HFFc6 (cell line): ENCODE results near the gene PRR18. TPM values are rescaled to one million over a fixed set of nuclear protein-coding genes. Genes with fewer than 3 reads are reported as not detected.

Experiments
- DNase-seq: peaks from one replicate; pipeline ENCODE4 v3.0.0-alpha.2; 2018
- H3K27ac Mint-ChIP-seq: 2 replicates; pipeline ENCODE4 v1.8.0; 2020; ENCODE audit warnings: mild to moderate bottlenecking, mixed read lengths
- H3K27me3 Mint-ChIP-seq: 2 replicates; pipeline ENCODE4 v1.8.0; 2021; ENCODE audit warnings: mild to moderate bottlenecking, moderate library complexity, mixed read lengths; ENCODE audit not compliant: insufficient read depth
- H3K36me3 Mint-ChIP-seq: 2 replicates; pipeline ENCODE4 v1.8.0; 2021; ENCODE audit warnings: low read depth, mixed read lengths
- H3K4me1 Mint-ChIP-seq: 2 replicates; pipeline ENCODE4 v1.8.0; 2020; ENCODE audit warnings: low read depth, mixed read lengths
- H3K4me3 Mint-ChIP-seq: 2 replicates; pipeline ENCODE4 v1.8.0; 2020; ENCODE audit warnings: mild to moderate bottlenecking, moderate library complexity, mixed read lengths
- H3K9me3 Mint-ChIP-seq: 2 replicates; pipeline ENCODE4 v1.8.0; 2020; ENCODE audit warnings: mild to moderate bottlenecking, mixed read lengths
- CTCF ChIP-seq: fragments of 200-600 bp; sonication (generic); IDR thresholded peaks from 2 replicates; pipeline ENCODE4 v1.5.0; 2021; ENCODE audit warnings: antibody characterized with exemption, mild to moderate bottlenecking
- total RNA-seq, 6 experiments: library from RNA; stranded (reverse); fragmentation: NEBNext Ultra II Directional; extraction: Animal tissue kit (Norgen Biotek cat#: 25700); gene quantifications; 2 replicates in 1 of 6; 3 replicates in 5 of 6; pipeline ENCODE4 v1.2.3, GENCODE V29; 2021

Gene PRR18
- total RNA-seq, 6 experiments from 2014 or later: not detected

DNA sequence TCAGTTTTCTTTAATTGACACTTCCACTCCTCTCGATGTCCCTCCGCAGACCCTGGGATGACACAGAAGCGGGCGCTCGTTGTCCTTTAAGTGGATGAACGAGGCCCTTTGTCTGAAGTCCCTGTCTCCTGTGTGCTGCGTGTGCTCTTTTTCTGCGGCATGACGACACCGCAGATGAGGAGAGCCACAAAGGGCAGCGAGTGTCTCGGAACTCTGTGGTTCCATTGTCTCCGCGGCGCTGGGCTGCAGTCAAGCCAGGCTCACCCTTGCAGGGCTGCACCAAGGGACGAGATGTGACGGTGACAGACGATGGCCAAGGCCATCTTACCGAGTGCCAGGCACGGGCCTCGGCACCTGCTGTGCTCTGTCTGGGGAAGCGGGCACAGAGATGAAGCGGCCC, 10.6 kb downstream of the PRR18 start:
- H3K9me3 Mint-ChIP-seq: no peaks in the 10 kb centered on the region
- H3K27me3 Mint-ChIP-seq: peaks cover 16% of the 10 kb centered on the region
- no peak for TF ChIP-seq CTCF
- no peaks in the 10 kb centered on the region for H3K36me3 Mint-ChIP-seq
- H3K27ac Mint-ChIP-seq: no peak overlapping the region
- H3K4me1 Mint-ChIP-seq: no peaks in the 10 kb centered on the region
- no peak overlapping the region for H3K4me3 Mint-ChIP-seq
- no peak for DNase-seq

DNA sequence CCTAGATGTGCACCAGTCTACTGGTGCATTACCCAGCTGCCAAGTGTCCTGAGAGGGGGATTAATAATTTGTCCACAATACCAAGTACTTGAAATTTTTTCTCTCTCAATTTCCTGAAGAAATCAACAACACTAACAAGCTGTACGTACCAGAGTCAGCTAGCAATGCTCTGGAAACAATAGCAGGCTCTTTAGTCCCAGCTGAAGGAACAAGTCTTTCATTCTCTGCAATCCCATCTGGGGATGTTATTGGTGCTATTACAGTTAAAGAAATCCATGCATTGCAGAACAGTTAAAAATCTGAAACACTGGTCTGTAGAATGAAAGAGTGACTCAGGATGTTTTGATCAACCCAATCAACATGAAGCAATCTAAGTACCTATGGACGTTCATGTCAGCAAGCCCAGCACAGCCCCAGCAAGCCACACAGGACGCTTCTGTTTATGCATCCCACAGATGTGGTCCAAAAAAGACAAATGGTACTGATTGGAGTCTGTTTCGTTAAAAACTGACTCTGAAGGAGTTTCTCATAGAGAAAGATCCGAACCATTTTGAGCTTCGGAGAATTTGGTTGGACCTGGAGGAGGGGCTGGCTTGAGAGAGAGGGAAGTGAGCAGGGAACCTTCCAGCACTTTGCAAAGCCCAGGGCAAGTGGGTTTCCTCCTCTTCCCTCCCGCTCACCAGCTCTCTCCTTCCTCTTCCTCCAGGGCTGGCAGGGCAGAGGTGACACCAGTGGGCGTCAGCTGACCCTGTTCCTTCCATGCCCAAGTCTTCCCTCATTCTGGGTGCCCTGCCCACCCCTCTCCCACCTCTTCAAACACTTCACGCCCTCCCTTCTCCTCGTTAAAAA, 11.9 kb downstream of the PRR18 start:
- DNase-seq: no peak
- no peaks in the 10 kb centered on the region for H3K9me3 Mint-ChIP-seq
- no peak overlapping the region for H3K4me3 Mint-ChIP-seq
- H3K27ac Mint-ChIP-seq: no peak overlapping the region
- H3K36me3 Mint-ChIP-seq: no peaks in the 10 kb centered on the region
- H3K27me3 Mint-ChIP-seq: peaks cover 18% of the 10 kb centered on the region
- H3K4me1 Mint-ChIP-seq: no peaks in the 10 kb centered on the region
- TF ChIP-seq CTCF: no peak

- Mint-ChIP-seq H3K36me3 (no peaks in the 10 kb centered on the region), H3K27me3 (peaks cover 18% of the 10 kb centered on the region), H3K27ac (no peak overlapping the region)
These were observed 14.2 kb downstream of the PRR18 start for GRCh38 chr6:166293731-166294584.

DNA sequence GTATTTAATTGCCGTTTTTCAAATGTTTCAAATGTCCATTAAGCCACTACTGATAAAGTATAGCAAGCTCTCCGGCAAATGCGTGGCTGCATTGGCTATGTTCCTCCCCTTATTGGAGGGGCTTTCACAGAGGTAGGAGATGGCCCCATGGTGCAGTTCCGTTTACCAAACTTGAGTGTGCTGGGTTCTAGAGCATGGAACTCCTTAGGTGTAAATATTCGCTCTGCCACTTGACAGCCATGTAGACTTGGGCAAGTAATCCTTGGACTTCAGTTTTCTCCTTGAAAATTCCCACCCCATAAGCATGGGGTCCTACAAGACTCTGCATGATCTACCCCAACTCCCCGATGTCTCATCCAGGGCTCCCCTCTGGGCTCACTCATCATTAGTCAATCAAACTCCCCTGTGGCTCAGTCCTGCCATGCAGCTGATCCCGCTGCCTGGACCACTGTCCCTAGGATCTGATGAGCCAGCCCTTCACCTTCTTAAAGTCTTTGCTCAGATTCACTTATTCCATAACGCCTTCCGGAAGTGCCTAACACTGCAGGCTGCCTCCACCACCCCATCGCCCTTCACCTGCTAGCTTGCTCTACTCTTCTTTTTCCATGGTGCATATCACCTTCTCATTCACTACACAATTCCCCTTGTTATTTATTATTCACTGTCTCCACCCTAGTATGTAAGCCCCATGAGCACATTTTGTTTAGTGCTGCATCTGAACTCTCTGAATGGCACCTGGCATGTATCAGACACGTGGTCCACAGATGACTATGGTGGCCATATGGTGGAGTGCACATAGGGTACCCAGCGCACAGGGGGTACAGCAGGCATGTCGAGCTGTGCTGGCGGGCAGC, 18.8 kb downstream of the PRR18 start:
- Mint-ChIP-seq H3K4me1 (no peaks in the 10 kb centered on the region), H3K27ac (no peak overlapping the region), H3K4me3 (no peak overlapping the region), H3K27me3 (peaks cover 7% of the 10 kb centered on the region), H3K9me3 (peaks cover 6% of the 10 kb centered on the region; the same call in 1 of the 2 replicates), H3K36me3 (no peaks in the 10 kb centered on the region)
- DNase-seq: no peak
- no peak for TF ChIP-seq CTCF

More at GRCh38 chr6:166293731-166294584, 14.2 kb downstream of the PRR18 start:
- Mint-ChIP-seq H3K9me3 (peaks cover 6% of the 10 kb centered on the region; the same call in 1 of the 2 replicates), H3K4me3 (no peak overlapping the region), H3K4me1 (no peaks in the 10 kb centered on the region)
- DNase-seq: no peak
- no peak for TF ChIP-seq CTCF

GRCh38 chr6:166286839-166287271, 21.3 kb downstream of the PRR18 start:
- no peak overlapping the region for H3K27ac Mint-ChIP-seq
- peaks cover 6% of the 10 kb centered on the region; the same call in 1 of the 2 replicates for H3K9me3 Mint-ChIP-seq
- no peak for TF ChIP-seq CTCF
- no peak for DNase-seq
- no peaks in the 10 kb centered on the region for H3K36me3 Mint-ChIP-seq
- H3K4me3 Mint-ChIP-seq: no peak overlapping the region
- H3K4me1 Mint-ChIP-seq: no peaks in the 10 kb centered on the region
- peaks cover 3% of the 10 kb centered on the region for H3K27me3 Mint-ChIP-seq
